ENCODE data around the gene ZNF514.
"Not testable (repeated sequence)": the region's sequence is repeated elsewhere in the genome, so short reads cannot be mapped to it uniquely, and the experiment has no call there.

ZNF514 gene

DNA sequence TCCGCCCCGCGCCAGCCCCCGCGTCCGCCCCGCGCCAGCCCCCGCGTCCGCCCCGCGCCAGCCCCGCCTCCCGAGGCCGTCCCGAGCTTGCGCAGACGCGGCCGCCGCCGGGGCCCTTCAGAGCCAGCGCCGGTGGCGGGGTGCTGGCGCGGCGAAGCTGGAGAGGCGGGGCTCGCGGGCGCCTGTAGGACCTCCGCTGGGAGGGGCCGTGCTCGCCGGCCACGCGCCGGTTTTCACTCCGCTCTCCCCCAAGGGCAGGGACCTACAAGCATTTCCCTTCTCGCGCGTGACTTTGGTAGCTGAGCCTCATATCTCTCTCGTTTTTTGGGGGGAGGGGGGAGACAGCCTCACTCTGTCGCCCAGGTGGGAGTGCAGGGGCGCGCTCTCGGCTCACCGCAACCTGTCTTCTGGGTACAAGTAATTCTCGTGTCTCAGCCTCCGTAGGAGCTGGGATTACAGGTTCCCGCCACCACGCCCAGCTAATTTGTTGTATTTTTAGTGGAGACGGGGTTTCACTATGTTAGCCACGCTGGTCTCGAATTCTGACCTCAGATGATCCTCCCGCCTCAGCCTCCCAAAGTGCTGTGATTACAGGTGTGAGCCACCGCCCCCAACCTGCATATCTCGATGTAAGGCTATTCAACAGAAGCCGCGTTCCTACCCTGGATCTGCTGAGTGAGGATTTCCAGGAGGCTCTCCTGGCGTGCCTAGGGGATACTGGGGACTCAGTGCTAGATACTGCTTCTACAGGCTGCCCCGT, at the start of gene ZNF514:
Gene ZNF514, minus strand, starts transcription at position 159 of the 760 bp plus-strand sequence. CDS start 6,595 bp downstream, outside the sequence.
- peak; percentile 28 for DNase-seq

DNA sequence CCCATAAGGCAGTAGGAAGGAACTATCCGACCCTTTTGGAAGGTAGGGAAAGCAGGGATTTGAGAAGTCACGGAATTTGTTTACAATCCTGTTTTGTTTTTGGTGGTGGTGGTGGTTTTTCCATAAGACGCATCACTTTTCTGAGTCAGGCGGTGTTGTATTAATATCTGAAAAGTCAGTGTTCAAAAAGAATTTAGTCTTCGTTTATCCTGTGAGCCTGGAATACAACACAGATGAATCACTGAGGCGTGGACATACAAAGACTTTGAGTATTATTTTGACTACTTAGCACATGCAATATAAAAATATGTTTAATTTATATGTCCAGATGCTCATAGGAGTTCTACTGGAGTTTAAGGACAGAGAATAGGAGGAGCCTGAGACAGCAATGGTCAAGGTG, 48.5 kb upstream of the ZNF514 start:
- DNase-seq = no peak

DNA sequence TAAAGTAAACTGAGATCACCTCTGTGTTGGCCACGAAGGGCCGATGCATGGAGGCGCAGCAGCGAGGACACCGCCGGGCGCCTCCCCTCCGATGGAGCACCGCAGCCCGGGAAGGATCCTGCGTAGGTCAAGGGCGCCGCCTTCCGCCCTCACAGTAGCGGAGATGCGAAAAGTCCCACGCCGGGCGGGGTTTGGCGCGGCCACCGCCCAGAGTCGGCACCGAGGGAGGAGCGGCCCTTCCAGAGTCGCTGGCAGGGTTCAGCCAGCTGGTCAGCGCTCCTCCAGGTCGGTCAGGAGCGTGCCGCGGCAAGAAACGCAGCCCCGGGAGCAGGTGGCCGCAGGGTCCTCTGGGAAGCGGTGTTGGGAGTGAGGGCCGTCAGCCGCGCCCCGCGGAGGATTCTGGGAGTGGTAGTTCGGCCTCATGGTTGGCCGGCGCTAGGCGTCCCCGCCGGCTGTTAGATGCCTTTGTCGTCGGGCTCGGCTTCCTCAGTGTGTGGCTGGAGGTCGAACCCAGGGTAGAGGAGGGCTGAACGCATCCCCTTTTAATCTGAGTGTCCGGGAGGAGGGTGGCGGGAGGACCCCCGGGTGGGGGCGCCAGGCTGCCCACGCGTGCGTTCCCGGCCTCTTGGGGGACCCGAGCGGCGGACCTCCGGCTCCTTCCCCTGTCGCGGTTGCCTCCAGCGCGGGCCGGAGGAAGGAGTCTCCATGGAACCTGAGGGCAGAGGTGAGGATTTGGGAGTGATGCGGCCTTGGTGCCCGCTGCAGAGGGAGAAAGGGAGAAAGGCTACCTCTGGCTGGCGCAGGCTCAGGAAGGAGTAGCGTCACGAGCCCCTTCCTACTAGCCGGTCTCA, 47.7 kb upstream of the ZNF514 start, which contains the start of gene ZNF892:
Gene ZNF892, plus strand, starts transcription at position 411 of the 851 bp plus-strand sequence. Its CDS starts 295 bp downstream, at position 706.
- peak; percentile 89 for DNase-seq

DNA sequence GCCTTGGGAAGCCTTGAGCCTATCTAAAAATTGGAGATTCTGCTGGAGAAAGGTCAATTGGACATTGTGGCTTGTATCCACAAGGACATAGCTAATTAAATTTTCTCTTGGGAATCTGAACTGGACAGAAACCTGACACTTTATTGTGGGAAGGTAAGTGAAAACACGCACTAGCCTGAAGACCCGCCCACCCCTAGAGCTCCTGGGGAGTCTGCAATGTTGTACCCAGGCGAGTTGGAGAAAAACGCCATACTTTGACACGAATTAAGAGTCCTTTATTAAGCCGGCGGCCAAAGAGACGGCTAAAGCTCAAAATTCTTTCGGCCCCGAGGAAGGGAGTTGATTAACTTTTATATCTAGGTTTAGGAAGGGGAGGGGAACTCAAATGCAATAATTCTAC, 46.4 kb upstream of the ZNF514 start:
- DNase-seq = no peak

DNA sequence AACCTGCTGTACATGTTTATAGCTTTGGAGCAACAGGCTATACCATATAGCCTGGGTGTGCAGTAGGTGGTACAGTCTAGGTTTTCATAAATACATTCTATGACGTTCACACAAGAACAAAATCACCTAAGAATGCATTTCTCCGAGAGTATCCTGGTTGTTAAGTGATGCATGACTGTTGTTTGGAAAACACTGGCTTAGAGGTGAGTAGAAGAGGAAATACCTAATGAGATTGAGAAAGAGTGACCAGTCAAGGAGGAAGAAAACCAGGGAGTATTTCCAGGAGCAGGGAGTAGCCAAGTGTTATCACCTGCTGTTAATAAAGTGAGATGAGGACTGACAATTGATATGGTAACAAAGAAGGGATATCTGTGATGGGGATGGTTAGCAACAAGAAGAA, 44.7 kb upstream of the ZNF514 start:
- DNase-seq = no peak

DNA sequence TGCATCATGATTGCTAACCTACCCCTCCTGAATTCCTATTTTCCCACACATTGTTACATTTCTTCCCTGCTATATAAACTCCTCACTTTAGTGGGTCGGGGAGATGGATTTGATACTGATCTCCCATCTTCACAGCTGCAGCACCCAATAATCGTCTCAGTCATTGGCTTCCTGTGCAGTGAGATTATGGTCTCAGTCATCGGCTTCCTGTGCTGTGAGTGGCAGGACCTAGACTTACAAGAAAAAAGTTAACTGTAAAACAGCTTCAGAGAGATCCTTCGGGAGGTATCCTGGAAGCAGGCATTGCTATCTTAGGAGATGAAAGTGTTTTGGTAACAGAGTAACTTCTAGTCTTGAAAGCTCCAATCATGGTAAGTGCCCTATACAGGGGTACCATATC, 44.3 kb upstream of the ZNF514 start:
- DNase-seq = no peak

DNA sequence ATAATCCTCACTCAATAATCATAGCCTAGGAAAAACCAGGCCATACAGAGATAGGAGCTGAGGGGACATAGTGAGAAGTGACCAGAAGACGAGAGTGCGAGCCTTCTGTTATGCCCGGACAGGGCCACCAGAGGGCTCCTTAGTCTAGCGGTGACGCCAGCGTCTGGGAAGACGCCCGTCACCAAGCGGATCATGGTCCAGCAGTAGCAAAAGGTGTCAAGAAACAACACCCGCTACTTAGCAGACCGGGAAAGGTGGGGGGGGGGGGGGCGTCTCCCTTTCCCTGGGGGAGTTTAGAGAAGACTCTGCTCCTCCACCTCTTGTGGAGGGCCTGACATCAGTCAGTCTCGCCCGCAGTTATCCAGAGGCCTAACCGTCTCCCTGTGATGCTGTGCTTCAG, 33.3 kb upstream of the ZNF514 start:
- DNase-seq = not testable (repeated sequence)

DNA sequence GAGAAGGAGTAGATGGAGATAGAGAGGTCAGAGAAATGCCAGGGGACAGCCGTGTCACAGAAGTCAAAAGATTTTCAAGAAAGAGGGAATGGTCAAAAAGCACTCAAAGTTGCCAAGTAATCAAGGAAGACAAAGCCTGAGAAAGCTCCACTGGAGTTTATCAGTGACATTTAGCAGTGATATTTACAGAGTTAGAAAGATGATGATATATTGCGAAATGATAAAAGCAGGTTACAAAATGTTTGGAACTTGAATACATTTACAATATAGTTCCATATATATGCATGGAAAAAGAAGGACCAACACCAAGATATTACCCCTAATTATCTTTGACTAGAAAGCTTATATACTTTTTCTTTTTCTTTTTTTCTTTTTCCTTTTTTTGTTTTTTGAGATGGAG, 26.3 kb upstream of the ZNF514 start:
- DNase-seq = no peak

DNA sequence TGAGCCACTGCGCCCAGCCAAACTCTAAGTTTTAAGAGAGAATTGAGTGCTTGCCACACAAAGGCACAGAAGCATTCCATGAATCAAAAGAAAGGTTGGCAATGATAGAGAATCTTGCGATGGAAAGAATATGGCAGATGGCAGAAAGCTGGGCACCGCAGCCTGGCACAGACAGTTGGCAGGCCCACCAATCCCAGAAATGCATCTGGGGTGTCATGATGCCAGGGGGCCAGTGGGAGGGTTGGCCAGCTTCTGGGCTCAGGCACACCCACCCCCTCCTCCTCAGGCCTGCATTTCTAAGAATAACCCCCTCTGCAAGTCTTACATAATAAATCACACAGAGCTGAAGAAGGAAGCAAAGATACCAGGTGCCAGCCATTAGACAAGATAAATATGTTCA, 25.5 kb upstream of the ZNF514 start:
- no peak for DNase-seq

DNA sequence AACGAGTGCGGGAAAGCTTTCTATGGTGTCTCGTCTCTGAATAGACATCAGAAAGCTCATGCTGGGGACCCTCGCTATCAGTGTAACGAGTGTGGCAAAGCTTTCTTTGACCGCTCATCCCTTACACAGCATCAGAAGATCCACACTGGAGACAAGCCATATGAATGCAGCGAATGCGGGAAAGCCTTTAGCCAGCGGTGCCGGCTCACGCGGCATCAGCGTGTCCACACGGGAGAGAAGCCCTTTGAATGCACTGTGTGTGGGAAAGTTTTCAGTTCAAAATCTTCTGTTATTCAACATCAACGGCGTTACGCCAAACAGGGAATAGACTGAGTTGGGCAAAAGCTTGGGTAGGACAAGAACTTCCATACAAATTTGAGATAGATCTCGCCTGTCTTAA, 22.1 kb upstream of the ZNF514 start:
- DNase-seq = no peak

DNA sequence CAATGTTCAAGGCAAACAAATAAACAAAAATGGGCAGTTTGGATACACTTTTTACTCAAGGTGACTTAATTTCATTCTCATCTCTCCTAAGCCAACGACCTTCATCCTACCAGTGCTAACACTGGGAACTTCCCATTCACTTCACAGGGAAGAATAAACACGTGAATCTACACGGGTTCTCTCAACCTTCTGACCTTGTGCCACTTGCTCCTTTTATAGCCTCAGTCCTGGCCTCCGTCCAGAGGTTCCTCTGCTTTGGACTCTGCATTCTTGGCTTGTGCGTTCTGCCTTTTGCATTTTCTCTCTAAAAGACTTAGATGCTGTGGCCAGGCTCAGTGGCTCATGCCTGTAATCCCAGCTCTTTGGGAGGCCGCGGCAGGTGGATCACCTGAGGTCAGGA, 19.8 kb upstream of the ZNF514 start:
- DNase-seq = no peak

DNA sequence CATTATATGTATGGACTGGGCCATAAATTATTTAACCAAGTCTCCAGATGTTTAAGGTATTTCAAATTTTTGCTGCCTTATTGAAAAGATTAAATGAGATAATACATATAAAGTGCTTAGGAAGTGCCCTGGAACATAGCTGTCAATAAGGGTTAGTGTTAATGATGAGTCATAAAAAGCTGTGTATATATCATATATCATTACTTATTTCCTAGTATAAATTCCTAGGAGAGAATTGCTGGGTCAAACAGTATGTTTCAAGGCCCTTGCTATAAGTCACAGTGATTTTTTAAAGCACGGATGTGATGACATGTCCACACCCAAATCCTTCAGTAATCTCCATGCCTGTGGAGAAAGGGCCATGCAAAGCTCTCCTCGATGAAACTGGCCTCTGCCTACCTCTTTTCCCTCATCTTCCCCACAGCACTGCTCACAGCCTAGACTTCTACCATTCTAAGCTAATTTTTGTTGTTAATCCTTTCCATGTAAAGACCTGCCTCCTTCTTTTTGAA, 14.4 kb upstream of the ZNF514 start:
- no peak for DNase-seq

DNA sequence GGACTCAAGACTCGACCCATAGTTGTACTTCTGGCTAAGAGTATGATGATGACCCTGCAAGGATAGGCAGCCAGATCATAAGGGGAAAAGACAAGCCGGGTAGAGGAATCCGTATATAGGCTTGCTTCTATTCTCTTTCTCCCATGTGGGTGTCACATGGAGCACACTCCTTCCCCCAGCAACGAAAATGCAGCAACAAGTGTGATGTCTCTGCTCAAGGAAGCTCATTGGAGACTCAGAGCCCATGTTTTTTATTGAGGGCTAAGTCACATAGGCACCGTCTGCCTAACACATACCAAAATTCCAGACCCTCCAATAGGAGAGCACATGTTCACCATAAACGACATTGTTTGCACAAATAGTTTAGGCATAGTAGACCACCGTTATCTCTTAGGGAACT, 12.3 kb upstream of the ZNF514 start:
- no peak for DNase-seq

DNA sequence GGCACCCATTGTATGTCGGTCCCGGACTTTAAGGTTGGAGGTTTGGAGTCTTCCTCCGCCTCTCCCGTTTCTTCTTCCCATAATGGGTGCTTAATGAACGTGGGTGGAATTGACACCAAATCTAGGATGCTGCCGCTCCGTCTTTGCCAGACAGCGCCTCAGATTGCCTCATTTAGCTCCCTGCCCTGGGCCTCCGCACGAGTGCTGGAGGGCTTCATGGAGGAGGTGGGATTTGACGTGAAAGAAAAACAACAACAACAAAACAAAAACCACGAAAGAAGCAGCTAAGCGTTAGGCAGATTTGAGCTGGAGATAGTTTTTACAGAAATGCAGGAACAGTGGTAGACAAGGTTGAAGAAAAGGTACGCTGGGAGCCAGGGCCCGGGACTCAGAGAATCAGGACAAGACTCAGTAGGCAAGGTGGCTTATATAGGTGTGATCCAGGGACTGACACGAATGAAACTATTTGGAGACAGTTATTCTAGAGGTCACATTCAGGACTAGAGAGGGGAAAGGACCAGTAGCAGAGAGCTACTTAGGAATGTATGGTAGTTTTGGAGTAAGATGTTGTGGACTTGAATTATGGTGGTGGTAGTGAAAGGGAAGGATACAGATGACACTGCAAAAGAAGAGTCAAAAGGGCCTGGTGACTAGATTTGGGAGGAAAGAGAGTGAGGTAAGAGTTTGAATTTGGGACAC, 6.6 kb upstream of the ZNF514 start:
- DNase-seq = no peak

DNA sequence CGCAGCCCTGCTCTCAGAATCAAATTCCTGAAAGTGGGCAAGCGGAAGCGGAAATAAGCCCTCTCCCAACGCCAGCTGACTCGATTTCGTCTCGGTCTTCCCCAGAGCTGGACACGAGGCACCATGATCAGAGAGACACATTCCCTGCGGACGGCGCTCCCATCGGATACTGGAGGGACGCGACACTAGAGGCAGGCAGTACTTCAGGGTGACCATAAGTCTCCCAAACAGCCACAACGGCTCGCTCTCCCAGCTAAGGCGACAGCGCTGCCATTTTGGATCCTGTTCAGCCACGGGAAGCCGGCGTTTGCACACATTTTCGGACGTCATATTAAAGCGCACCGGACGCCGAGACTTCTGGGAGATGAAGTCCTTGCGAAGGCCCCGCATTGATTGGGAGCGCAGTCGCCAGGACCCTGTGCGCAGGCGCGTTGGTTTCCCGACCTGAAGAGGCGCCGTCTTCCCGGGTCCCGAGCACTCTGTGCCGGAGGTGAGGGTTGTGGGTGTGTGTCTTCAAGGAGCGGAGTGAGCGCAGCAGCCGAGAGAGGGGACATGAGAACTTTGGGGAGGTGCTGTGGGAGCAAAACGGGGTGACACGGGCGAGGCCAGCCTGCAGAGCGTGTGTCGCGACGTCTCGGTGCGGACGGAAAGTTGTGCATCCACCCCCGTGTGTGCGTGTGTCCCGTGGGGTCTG, 5.9 kb upstream of the ZNF514 start, which contains the start of gene ZNF2:
Gene ZNF2, plus strand, starts transcription at position 439 of the 694 bp plus-strand sequence. CDS start 10,418 bp downstream, outside the sequence.
- DNase-seq = peak; percentile 95

DNA sequence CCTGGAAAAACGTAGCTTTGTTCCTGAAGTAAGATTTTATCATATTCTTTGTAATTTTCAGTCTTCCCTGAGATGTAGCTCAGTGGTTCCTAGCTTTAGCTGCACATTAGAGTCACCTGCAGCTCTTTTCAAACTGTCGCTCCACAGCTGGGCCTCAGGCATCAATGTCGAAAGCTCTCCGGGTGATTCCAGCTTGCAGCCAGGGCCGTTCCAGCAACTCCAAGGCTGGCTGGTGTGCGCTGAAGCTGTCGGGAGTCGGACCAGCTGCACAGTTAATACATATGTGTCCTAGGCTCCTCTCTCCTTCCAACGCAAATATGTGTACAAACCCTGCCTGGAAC, 5.4 kb upstream of the ZNF514 start:
- DNase-seq = no peak

DNA sequence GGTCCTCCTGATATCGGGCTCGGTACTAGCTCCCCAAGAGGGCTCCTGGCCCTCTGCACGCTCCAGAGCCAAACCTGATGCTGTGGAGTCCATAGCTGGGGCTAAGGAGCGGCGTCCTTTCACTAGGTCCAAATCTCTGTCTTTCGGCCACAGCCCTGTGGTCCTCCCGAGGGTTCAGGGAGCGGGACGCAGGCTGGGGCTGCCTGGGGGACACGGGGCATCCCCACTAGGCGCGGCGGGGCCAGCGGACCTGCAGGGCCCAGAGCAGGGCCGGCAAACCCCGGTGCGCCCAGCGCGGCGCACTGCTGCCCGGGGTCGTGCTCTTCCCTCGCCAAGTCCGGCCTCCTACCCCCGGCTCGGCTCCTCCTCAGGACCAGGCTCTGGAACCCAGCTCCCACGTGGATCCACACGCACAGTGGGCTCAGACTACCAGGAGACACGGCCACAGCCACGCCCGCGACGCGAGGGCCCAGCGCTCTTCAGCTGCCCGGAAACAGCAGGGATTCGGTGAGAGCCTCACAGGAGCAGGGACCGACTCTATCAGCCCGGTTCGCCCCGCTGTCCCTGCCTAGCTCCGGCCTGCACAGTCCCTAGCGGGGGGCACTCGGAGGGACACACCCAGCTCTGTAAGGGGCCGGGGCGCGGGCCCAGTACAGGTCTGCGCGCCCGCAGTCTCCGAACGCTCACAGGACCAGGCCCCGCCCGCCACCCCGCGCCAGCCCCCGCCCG, 593 bp downstream of the ZNF514 start:
- DNase-seq = peak; percentile 16

DNA sequence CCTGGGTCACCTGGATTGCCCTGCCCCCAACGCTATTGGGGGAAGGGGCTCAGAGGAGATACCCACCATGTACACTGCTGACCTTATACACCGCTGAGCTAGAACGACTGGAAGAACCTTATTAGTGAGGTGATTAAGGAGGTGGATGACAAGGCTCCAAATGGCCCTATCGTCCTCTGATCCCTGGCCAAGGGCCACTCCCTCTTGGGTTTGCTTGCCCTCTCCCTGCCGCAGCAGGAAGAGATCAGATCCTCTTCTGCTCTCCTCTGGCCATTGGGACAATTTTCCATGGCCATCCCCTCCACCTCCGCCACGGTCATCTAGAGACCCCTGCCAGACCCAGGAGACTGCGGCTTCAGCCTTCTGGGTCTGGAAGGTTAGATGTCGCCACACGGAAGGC, 1.2 kb downstream of the ZNF514 start:
- no peak for DNase-seq

DNA sequence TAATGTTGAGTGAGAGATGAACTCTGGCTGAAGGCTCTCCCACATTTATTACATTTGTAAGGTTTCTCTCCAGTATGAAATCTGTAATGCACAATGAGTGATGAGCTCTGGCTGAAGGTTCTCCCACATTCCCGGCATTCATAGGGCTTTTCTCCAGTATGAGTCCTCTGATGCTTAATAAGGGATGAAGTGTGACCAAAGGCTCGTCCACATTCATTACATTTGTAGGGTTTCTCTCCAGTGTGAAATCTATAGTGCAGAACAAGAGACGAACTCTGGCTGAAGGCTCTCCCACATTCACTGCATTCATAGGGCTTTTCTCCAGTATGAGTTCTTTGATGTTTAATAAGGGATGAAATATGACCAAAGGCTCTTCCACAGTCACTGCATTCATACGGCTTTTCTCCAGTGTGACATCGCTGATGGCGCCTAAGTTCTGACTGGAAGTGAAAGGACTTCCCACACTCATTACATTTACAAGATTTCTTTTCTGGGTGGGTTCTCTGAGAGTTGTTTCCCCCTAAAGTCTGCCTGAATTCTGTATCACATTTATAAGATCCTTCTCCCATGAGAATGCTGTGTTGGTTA, 10.2 kb downstream of the ZNF514 start:
- DNase-seq = no peak

DNA sequence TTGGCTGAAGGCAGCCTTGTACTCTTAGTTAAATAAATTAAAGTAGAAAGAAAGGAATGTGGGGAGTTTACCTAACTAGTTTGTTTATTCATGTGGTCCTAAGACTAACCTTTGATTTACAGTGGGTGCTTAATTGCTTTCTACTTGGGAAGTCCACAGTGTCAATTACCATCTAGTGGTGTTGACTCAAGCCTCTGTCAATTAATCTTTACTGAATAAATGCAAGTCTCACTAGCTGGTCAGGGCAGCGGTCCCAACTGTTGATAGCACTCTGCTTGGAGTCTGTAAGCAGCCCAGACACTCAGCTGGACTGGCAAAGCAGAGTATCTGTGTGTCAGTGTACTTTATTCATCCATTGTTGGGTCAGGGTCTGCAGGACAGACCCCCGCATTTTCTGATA, 15.8 kb downstream of the ZNF514 start:
- DNase-seq = no peak

DNA sequence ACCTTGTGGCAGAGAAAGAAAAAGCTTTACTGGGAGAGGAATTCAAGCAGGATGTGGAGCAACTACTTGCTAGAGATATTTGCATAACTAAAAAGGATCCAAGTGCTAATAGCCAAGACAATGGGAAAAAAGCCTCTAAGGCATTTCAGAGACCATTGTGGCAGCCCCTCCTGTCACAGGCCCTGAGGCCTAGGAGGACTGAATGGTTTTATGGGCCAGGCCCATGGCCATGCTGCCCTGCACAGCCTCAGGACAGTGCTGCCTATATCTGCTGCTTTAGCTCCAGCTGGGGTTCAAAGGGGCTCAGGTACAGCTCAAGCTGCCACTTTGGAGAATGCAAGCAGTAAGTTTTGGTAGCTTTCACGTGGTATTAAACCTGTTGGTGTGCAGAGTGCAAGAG, 20.9 kb downstream of the ZNF514 start:
- DNase-seq = no peak

DNA sequence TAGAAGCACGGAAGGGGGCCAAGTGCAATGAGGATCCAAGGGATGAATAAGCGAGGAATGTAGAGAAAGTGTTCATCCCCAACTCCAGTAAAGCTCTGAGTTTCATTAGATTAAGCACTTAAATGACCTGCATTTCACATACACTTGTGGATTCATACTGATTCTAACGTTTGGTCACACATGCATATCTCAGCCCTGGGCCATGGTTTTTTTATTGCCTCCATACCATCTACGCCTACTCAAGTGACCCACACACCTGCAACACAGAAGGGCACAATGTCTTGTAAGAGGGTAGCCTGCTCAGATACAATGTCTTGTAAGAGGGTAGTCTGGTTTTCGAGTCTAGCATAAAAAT, 37.5 kb downstream of the ZNF514 start:
- DNase-seq = no peak
